ENCODE results near the gene SORBS2. TPM values are rescaled to one million over a fixed set of nuclear protein-coding genes. Genes with fewer than 3 reads are reported as not detected.
A peak's percentile ranks its signal among the peaks of the same experiment; 100 is the strongest.

The SORBS2 gene
- total and polyA plus RNA-seq, 2 donors (not counting 3 experiments of a cell fraction or from before 2014, with no cell fraction given) = 69.8 to 82.5 TPM

GRCh38 chr4:185656467-185656931 is 155.5 kb downstream of the SORBS2 start:
- no peaks in the 10 kb centered on the region for H3K79me2 ChIP-seq (ENCODE audit: control insufficient read depth, insufficient read depth, low read length)
- peak overlapping the region in 1 of 3 experiments; percentile 5 for H3K4me3 ChIP-seq (replicated peaks in 1 of 3; ENCODE audit: insufficient read depth in 1 of 3, low read depth in 1 of 3, low read length in 3 of 3)
- dilution Hi-C loops (cut with MboI; ENCODE audit: extremely low pct_ligation_motif_present, low sequenced_read_pairs) (no loop called here), intact Hi-C loops (cut with micrococcal nuclease) (loop anchor here (5.0 kb wide), 2 partner anchors 121 to 366 kb away; no protein-coding TSS in a partner anchor)
- no peak overlapping the region for H3K9ac ChIP-seq (replicated peaks; ENCODE audit: extremely low read depth, insufficient read depth, low read length)
- H3K4me1 ChIP-seq (ENCODE audit: control insufficient read depth, extremely low read depth, insufficient read depth, low read length) = peaks cover 4% of the 10 kb centered on the region
- H3K27ac ChIP-seq (ENCODE audit: insufficient read depth, low read depth, low read length) = no peak overlapping the region
- ChIA-PET CTCF (interaction anchor here (0.8 to 4.8 kb wide), 14 partner anchors 8 to 381 kb away, joined by 3 to 59 read pairs (median 6); no protein-coding TSS in a partner anchor), POLR2A (no interaction called here)
- no peaks in the 10 kb centered on the region for H4K20me1 ChIP-seq (replicated peaks; ENCODE audit: control insufficient read depth, extremely low read depth, insufficient read depth, low read length)
- peak overlapping the region; percentile 52 for H3K4me2 ChIP-seq (ENCODE audit: insufficient read depth, low read length)
- no peaks in the 10 kb centered on the region for H3K9me1 ChIP-seq (replicated peaks; ENCODE audit: control insufficient read depth, extremely low read depth, insufficient read depth, low read length)
- TF ChIP-seq MAX (IDR thresholded peaks at IDR 0.05; ENCODE audit: insufficient read depth, insufficient read length) (no peak), JUN (IDR thresholded peaks at IDR 0.05; ENCODE audit: borderline replicate concordance, insufficient read depth, insufficient read length, low read depth) (no peak), CTCF (IDR thresholded peaks at IDR 0.05; ENCODE audit: extremely low read depth in 1 of 2, insufficient read depth in 1 of 2, low read depth in 1 of 2, low read length in 2 of 2) (peak; percentile 28 to 43), MYC (IDR thresholded peaks at IDR 0.05; ENCODE audit: low read depth, low read length) (no peak)
- H3K9me3 ChIP-seq (replicated peaks; ENCODE audit: control insufficient read depth, insufficient read depth, low read length) = no peaks in the 10 kb centered on the region
- DNase-seq (ENCODE audit: low read depth, low spot score) (peak; percentile 61), FAIRE-seq (peak; percentile 57)
- no peaks in the 10 kb centered on the region for H3K27me3 ChIP-seq (ENCODE audit: control insufficient read depth in 2 of 2, insufficient read depth in 2 of 2, low read length in 2 of 2)
- BruUV-seq (replicated peaks) = no TSS peak
- H2AFZ ChIP-seq (ENCODE audit: low read depth, low read length) = peak overlapping the region; percentile 70
- H3K36me3 ChIP-seq (ENCODE audit: control insufficient read depth in 2 of 2, extremely low read depth in 1 of 2, insufficient read depth in 2 of 2, low read length in 2 of 2) = peaks cover 3 to 9% of the 10 kb centered on the region in 2 experiments

All from endothelial cell of umbilical vein (primary cell).